ENCODE data around the gene ACY1.

Gene ACY1

DNA sequence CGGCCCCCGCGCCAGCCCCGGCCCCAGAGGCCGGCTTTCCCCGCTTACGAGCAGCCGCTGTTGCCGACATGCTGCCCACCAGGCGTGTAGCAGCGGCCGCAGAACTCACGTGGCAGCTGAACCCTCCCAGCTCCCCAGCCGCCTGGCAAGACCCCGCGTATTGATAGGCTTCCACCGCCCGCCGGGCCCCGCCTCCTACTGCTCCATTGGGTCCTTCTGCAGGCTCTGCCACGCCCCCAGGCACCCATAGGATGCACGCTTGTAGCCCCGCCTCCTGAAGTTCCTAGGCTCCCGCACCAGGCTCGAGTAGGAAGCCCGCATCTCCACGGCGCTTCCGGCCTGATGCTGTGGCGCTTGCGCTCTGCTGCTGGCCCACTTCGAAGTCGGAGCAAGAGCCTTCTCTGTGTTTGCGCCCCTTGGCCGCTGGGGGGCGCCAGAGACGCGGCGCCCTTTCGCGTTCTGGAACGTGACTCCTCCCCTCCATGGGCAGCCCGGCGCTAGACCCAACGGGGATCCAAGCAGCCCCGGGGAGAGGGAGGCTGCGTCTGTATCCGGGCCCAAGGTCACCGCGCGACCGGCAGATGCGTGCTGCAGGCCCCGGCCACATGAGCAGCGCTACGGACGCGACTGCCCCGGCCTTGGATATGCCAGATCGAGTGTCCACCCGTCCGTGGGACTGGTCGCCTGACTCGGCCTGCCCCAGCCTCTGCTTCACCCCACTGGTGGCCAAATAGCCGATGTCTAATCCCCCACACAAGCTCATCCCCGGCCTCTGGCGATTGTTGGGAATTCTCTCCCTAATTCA lies 41.3 kb upstream of the ACY1 start, which contains the start of the genes PARP3 and RRP9:
TSS of gene PARP3 (plus strand) at position 566 of the 805 bp plus-strand sequence. CDS start 993 bp downstream, outside the sequence.
TSS of gene RRP9 (minus strand) at position 107 of the 805 bp plus-strand sequence. CDS start at position 70, 37 bp downstream.
- Histone ChIP-seq H3K4me1 (ENCODE audit: insufficient read depth, low read length) (peaks cover 4% of the 10 kb centered on the region; the same call in 1 of the 2 replicates), H3K36me3 (ENCODE audit: insufficient read depth, low read length) (peaks cover 29% of the 10 kb centered on the region), H3K4me3 (ENCODE audit: low read length) (peak within 1 kb of the TSS; percentile 84), H3K9me3 (ENCODE audit: insufficient read depth, low read depth, low read length) (no peaks in the 10 kb centered on the region), H3K27me3 (ENCODE audit: insufficient read depth, low read length) (no peaks in the 10 kb centered on the region; the same call in 1 of the 2 replicates), H3K27ac (ENCODE audit: low read depth, low read length) (peak within 1 kb of the TSS; percentile 63; the same call in 1 of the 2 replicates), H3K9ac (ENCODE audit: low read depth, low read length) (peak within 1 kb of the TSS; percentile 82)
- 5% methylated on average over 67 of the region's 67 CpGs for WGBS

DNA sequence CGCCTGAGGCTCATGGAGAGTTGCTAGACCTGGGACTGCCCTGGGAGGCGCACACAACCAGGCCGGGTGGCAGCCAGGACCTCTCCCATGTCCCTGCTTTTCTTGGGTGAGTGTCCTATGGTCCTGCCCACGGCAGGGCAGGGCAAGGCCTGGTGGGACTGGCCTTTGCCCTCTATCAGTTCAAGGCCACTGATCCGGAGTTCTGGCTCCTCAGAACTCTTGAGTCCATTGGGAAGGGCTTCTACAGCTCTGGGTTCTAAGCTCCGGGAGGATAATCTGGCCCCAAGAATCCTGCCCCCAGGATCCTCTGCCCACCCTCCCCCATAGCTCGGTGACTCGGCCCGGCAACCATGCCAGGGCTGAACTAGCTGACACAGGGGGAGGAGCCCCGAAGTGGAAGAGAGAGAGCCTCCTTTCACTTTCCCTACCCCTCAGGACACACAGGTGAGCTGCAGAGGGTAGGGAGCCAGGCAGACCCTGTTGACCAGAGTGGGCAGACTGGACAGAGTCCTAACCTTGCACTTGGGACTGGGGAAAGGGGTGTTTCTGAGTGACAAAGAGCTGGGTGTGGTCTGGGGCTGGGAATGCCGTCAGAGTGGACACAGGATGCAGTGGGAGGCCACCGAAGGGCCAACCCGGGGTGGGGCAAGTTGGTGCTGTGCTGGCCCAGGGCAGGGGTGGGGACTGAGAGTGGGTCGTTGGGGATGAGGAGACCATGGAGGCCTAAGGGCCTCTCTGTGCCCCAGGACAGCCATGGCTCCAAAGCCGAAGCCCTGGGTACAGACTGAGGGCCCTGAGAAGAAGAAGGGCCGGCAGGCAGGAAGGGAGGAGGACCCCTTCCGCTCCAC lies 40.5 kb upstream of the ACY1 start:
- peak overlapping the region; percentile 58; the same call in 1 of the 2 replicates for H3K9ac ChIP-seq (ENCODE audit: low read depth, low read length)
- no peaks in the 10 kb centered on the region for H3K9me3 ChIP-seq (ENCODE audit: insufficient read depth, low read depth, low read length)
- no peaks in the 10 kb centered on the region; the same call in 1 of the 2 replicates for H3K27me3 ChIP-seq (ENCODE audit: insufficient read depth, low read length)
- peaks cover 4% of the 10 kb centered on the region; the same call in 1 of the 2 replicates for H3K4me1 ChIP-seq (ENCODE audit: insufficient read depth, low read length)
- WGBS = 83% methylated on average over 17 of the region's 17 CpGs
- H3K27ac ChIP-seq (ENCODE audit: low read depth, low read length) = no peak overlapping the region
- H3K36me3 ChIP-seq (ENCODE audit: insufficient read depth, low read length) = peaks cover 20% of the 10 kb centered on the region
- peak overlapping the region; percentile 49 for H3K4me3 ChIP-seq (ENCODE audit: low read length)

DNA sequence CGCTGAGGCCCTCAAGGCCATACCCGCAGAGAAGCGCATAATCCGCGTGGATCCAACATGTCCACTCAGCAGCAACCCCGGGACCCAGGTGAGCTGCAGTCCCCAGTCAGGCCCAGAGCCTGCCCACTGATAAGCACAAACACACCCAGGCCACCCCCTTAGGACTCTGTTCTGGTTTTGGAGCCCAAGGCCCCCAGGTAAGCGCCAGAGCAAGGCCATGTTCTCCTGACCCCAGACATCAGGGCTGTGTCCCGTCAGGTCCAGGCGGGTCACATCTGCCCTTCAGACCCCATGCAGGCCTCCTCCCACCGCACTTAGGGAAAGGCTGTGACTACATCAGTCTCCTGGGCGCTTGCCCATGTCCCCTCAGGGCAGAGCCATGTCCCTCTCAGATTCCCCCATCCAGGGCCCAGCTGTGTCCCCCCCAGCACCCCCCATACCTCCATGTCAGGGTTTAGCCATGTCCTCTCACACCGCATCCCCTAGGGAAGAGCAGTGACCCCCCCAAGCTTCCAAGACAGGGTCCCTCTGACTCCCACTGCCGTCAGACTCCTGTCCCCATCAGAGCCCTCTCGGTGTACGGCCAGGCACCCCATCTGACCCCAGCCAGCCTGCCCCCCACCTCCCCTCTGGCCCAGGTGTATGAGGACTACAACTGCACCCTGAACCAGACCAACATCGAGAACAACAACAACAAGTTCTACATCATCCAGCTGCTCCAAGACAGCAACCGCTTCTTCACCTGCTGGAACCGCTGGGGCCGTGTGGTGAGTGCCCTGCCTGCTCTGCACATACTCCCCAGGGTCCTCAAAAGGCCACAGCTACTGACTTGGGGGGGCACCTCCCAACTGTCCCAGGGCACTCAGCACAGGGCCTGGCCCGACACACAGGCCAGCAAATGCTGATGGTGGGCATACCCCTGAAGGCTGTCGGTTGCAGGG lies 39.6 kb upstream of the ACY1 start:
- H3K9me3 ChIP-seq (ENCODE audit: insufficient read depth, low read depth, low read length) = no peaks in the 10 kb centered on the region
- H3K36me3 ChIP-seq (ENCODE audit: insufficient read depth, low read length) = peaks cover 11% of the 10 kb centered on the region
- no peak overlapping the region for H3K4me3 ChIP-seq (ENCODE audit: low read length)
- no peaks in the 10 kb centered on the region; the same call in 1 of the 2 replicates for H3K27me3 ChIP-seq (ENCODE audit: insufficient read depth, low read length)
- no peak overlapping the region for H3K27ac ChIP-seq (ENCODE audit: low read depth, low read length)
- WGBS = 94% methylated on average over 21 of the region's 21 CpGs
- no peak overlapping the region for H3K9ac ChIP-seq (ENCODE audit: low read depth, low read length)
- H3K4me1 ChIP-seq (ENCODE audit: insufficient read depth, low read length) = peaks cover 4% of the 10 kb centered on the region; the same call in 1 of the 2 replicates

DNA sequence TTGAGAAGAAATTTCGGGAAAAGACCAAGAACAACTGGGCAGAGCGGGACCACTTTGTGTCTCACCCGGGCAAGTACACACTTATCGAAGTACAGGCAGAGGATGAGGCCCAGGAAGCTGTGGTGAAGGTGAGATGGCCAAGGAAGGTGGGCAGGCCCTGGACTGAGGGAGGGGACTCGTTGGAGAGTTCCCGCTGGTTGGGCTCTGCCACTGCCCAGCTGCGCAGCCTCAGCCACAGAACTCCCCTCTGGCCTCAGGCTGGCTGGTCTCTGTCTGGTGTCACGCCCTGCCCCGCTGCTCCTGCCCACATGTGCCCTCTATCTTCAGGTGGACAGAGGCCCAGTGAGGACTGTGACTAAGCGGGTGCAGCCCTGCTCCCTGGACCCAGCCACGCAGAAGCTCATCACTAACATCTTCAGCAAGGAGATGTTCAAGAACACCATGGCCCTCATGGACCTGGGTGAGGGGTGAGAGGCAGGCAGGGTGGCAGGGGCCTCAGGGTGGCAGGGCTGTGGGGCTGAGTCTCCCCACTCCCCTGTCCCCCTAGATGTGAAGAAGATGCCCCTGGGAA lies 38.8 kb upstream of the ACY1 start:
- no peak overlapping the region for H3K27ac ChIP-seq (ENCODE audit: low read depth, low read length)
- peaks cover 4% of the 10 kb centered on the region; the same call in 1 of the 2 replicates for H3K4me1 ChIP-seq (ENCODE audit: insufficient read depth, low read length)
- no peaks in the 10 kb centered on the region; the same call in 1 of the 2 replicates for H3K27me3 ChIP-seq (ENCODE audit: insufficient read depth, low read length)
- no peak overlapping the region for H3K4me3 ChIP-seq (ENCODE audit: low read length)
- H3K9ac ChIP-seq (ENCODE audit: low read depth, low read length) = no peak overlapping the region
- WGBS = 90% methylated on average over 11 of the region's 11 CpGs
- H3K9me3 ChIP-seq (ENCODE audit: insufficient read depth, low read depth, low read length) = no peaks in the 10 kb centered on the region
- peaks cover 3% of the 10 kb centered on the region for H3K36me3 ChIP-seq (ENCODE audit: insufficient read depth, low read length)

DNA sequence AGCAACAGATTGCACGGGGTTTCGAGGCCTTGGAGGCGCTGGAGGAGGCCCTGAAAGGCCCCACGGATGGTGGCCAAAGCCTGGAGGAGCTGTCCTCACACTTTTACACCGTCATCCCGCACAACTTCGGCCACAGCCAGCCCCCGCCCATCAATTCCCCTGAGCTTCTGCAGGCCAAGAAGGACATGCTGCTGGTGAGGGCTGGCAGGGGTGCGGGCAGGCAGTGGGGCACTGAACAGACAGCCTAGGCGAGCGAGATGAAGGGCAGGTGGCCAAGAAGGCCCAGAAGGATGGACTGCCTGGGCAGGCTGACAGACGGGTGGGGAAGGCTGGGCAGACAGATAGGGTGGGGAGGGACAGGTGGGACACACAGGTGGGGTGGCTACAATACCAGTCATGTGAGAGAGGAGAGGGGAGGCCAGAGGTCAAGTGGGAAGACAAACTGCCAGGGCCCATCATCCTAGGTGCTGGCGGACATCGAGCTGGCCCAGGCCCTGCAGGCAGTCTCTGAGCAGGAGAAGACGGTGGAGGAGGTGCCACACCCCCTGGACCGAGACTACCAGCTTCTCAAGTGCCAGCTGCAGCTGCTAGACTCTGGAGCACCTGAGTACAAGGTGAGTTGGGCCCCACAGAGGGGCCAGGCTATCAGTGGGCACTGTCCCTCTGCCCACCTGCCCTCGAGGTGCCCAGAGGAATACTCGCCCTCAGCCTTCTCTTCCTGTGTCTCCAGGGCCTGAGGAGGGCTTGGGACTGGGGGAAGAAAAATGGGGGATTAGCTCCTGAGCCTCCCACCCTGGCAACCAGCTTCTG lies 38.1 kb upstream of the ACY1 start:
- no peak overlapping the region for H3K9ac ChIP-seq (ENCODE audit: low read depth, low read length)
- no peaks in the 10 kb centered on the region for H3K36me3 ChIP-seq (ENCODE audit: insufficient read depth, low read length)
- H3K4me3 ChIP-seq (ENCODE audit: low read length) = no peak overlapping the region
- no peak overlapping the region for H3K27ac ChIP-seq (ENCODE audit: low read depth, low read length)
- H3K9me3 ChIP-seq (ENCODE audit: insufficient read depth, low read depth, low read length) = no peaks in the 10 kb centered on the region
- peaks cover 4% of the 10 kb centered on the region; the same call in 1 of the 2 replicates for H3K4me1 ChIP-seq (ENCODE audit: insufficient read depth, low read length)
- WGBS = 90% methylated on average over 18 of the region's 18 CpGs
- peaks cover 6% of the 10 kb centered on the region for H3K27me3 ChIP-seq (ENCODE audit: insufficient read depth, low read length)

DNA sequence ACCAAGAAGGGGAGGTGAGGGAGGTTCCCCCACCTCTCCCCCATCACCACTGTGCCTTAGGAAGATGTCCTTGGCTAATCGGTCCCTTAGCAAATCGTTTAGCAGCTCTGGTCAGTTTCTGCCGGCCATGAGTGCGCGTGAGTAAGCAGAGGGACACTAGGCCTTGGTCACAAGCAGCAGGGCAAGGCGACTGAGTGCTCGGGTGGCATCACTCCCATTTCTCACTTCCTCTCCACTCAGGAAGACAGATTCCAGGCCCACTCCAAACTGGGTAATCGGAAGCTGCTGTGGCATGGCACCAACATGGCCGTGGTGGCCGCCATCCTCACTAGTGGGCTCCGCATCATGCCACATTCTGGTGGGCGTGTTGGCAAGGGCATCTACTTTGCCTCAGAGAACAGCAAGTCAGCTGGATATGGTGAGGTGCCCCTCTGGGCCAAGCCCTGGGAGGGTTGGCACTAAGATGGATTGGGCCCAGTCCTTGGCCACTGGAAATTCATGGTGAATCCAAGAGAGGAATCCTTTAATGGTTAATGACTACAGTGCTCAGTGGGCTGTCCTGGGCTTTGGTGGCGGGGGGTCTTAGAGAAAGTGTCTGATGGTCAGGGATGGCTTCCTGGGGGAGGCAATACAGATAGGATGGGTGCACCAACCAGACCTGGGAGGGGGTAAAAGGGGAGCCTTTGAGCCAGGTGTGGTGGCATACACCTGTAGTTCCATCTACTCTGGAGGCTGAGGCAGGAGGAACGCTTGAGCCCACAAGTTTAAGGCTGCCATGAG lies 37.2 kb upstream of the ACY1 start:
- Histone ChIP-seq H3K4me3 (ENCODE audit: low read length) (no peak overlapping the region), H3K27ac (ENCODE audit: low read depth, low read length) (no peak overlapping the region), H3K9me3 (ENCODE audit: insufficient read depth, low read depth, low read length) (no peaks in the 10 kb centered on the region), H3K27me3 (ENCODE audit: insufficient read depth, low read length) (peaks cover 15% of the 10 kb centered on the region), H3K4me1 (ENCODE audit: insufficient read depth, low read length) (peaks cover 4% of the 10 kb centered on the region; the same call in 1 of the 2 replicates), H3K9ac (ENCODE audit: low read depth, low read length) (no peak overlapping the region), H3K36me3 (ENCODE audit: insufficient read depth, low read length) (no peaks in the 10 kb centered on the region)
- WGBS = 94% methylated on average over 14 of the region's 14 CpGs

DNA sequence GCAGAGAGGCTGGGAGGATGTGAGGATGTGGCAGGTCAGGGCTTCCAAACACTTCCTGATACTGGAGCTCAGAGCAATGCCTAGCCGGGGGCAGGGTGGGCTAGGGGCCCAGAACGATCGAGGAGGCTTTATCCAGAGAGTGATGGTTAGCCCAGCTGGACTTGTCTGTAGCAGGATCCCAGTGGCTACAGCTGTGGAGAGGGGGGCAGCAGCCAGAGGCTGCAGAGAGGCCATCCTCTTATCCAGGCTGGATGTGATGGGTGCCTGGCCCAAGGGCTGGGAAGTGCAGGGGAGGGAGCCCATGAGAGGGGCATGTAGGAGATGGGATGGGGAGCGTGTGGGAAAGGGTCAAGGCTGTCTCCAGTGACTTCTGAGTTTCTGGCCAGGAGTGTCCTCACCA lies 36.5 kb upstream of the ACY1 start:
- WGBS = 90% methylated on average over 4 of the region's 4 CpGs
- no peak overlapping the region for H3K9ac ChIP-seq (ENCODE audit: low read depth, low read length)
- no peaks in the 10 kb centered on the region for H3K9me3 ChIP-seq (ENCODE audit: insufficient read depth, low read depth, low read length)
- H3K4me3 ChIP-seq (ENCODE audit: low read length) = no peak overlapping the region
- H3K4me1 ChIP-seq (ENCODE audit: insufficient read depth, low read length) = peaks cover 4% of the 10 kb centered on the region; the same call in 1 of the 2 replicates
- H3K36me3 ChIP-seq (ENCODE audit: insufficient read depth, low read length) = no peaks in the 10 kb centered on the region
- peaks cover 20% of the 10 kb centered on the region for H3K27me3 ChIP-seq (ENCODE audit: insufficient read depth, low read length)
- no peak overlapping the region for H3K27ac ChIP-seq (ENCODE audit: low read depth, low read length)

DNA sequence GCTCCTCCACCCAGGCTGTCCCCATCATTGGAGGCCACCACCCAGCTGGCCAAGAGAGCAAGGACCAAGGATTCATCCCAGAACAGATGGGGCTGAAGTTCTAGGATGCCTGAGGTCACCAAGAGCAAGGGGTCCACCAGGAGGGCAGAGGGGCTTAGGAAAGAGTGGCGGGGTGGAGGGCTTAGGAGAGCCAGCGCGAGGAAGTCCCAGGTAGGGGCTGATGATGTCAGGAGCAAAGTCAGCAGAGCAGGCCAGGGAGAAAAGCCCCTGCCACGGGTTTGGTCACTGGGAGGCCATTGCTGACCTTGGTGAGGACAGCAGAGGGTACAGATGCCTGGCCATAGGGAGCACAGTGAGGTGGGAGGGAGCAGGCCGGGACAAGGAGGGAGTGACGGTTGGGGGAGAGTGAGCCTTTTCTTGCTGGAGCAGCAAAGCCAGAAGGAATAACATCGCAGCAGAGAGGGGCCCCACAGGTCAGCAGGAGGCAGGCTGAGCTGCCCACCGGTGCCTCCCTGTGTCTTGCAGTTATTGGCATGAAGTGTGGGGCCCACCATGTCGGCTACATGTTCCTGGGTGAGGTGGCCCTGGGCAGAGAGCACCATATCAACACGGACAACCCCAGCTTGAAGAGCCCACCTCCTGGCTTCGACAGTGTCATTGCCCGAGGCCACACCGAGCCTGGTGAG lies 36.0 kb upstream of the ACY1 start:
- H3K27me3 ChIP-seq (ENCODE audit: insufficient read depth, low read length) = peaks cover 25% of the 10 kb centered on the region
- no peaks in the 10 kb centered on the region for H3K9me3 ChIP-seq (ENCODE audit: insufficient read depth, low read depth, low read length)
- WGBS = 75% methylated on average over 13 of the region's 13 CpGs
- H3K9ac ChIP-seq (ENCODE audit: low read depth, low read length) = no peak overlapping the region; the same call in 1 of the 2 replicates
- no peaks in the 10 kb centered on the region for H3K36me3 ChIP-seq (ENCODE audit: insufficient read depth, low read length)
- H3K27ac ChIP-seq (ENCODE audit: low read depth, low read length) = no peak overlapping the region
- no peak overlapping the region for H3K4me3 ChIP-seq (ENCODE audit: low read length)
- H3K4me1 ChIP-seq (ENCODE audit: insufficient read depth, low read length) = peaks cover 3% of the 10 kb centered on the region; the same call in 1 of the 2 replicates
